H7 (cell line): Measurements from ENCODE around the gene PLXDC1. TPM values are rescaled to one million over a fixed set of nuclear protein-coding genes. Genes with fewer than 3 reads are reported as not detected.

Experiments used
- DNase-seq: peaks from one replicate; pipeline ENCODE4 v3.0.0; 2012
- H3K27me3 ChIP-seq: 2 replicates; pipeline ENCODE4 v1.6.0; 2011; ENCODE audit warnings: mild to moderate bottlenecking, low read length; ENCODE audit not compliant: control insufficient read depth, insufficient read depth
- H3K36me3 ChIP-seq: replicated peaks from 2 replicates; pipeline ENCODE4 v1.5.1; 2011; ENCODE audit warnings: low read length; ENCODE audit not compliant: control insufficient read depth, insufficient read depth
- H3K4me3 ChIP-seq: 2 replicates; pipeline ENCODE4 v1.5.1; 2011; ENCODE audit warnings: low read depth, mild to moderate bottlenecking, control low read depth, low read length, moderate library complexity; ENCODE audit not compliant: insufficient read depth
- total RNA-seq: library from RNA; depleted of rRNA; stranded (reverse); fragments of >200 nt; shearing (Covaris generic); gene quantifications from 2 replicates; pipeline ENCODE4 v1.2.3, GENCODE V29; 2014

PLXDC1 gene
- total RNA-seq, 1 experiment from 2014 or later = 0.38 TPM

DNA sequence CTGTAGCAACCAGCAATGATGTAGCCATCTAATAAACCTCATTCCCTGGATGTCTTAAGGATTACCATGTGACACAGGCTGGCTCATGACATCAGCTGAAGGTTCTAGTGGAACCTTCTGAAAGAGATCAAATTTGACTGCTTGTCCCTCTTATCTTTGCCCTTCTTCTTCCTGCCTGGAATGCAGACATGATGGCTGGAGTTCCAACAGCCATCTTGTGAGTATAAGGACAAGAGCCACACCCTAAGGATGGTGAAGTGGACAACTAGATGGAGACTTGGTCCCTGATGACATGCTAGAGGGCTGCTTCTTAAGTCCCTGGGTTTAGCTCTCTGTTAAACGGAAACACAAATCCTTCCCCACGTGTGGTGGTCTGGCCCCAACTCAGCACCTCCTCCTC, 37.6 kb downstream of the PLXDC1 start:
- H3K27me3 ChIP-seq = no peaks in the 10 kb centered on the region
- no peak overlapping the region for H3K4me3 ChIP-seq
- no peak for DNase-seq
- H3K36me3 ChIP-seq = no peaks in the 10 kb centered on the region

- no peaks in the 10 kb centered on the region for H3K36me3 ChIP-seq
- peak; percentile 77 for DNase-seq
- no peak overlapping the region for H3K4me3 ChIP-seq
- no peaks in the 10 kb centered on the region for H3K27me3 ChIP-seq
These were observed 40.9 kb downstream of the PLXDC1 start for GRCh38 chr17:39110435-39111136.

GRCh38 chr17:39108461-39109375, 42.7 kb downstream of the PLXDC1 start:
- DNase-seq = no peak
- Histone ChIP-seq H3K27me3 (no peaks in the 10 kb centered on the region), H3K36me3 (no peaks in the 10 kb centered on the region), H3K4me3 (no peak overlapping the region)

- Histone ChIP-seq H3K27me3 (no peaks in the 10 kb centered on the region), H3K4me3 (no peak overlapping the region), H3K36me3 (no peaks in the 10 kb centered on the region)
- DNase-seq = peak; percentile 61
These were observed 43.5 kb downstream of the PLXDC1 start for GRCh38 chr17:39107973-39108372.

DNA sequence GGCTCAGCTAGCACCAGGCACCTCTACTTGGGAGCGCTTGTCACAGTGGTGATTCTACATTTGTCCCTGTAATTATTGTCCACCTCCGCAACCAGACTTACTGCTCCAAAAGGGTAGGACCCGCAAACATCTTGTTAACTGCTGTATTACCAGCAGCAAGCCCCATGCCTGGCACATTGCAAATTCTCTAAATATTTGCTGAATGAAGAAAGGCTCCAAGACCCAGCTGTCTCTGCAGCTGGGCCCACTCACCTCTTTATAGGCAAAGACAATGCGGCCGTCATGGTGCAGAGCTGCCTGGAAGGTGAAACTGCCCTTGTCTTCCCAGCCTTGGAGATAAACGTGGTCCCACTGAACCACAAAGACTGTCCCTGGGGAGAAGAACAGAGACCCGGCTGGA, 44.3 kb downstream of the PLXDC1 start:
- H3K27me3 ChIP-seq = no peaks in the 10 kb centered on the region

DNA sequence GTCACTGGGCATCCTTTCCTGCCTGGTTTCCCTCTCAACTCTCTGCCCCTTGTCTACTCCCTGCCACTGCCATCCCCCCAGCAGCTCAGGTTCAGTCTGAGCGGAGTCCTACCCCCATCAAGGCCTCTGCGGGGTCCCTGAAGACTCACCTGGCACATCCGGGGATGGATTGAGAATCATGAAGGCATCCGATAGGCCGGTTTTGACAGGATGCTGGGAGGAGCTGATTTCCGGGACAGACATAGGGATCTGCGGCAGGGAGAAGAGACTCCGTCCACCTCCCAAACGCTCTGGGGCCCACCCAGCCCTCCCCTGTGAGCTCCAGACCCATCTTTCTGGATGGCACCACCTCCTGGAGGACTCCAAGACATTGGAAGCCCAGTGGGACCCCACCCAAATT, 45.7 kb downstream of the PLXDC1 start:
- peak; percentile 61 for DNase-seq
- no peaks in the 10 kb centered on the region for H3K27me3 ChIP-seq
- no peaks in the 10 kb centered on the region for H3K36me3 ChIP-seq
- no peak overlapping the region for H3K4me3 ChIP-seq

More for the DNA sequence above, 44.3 kb downstream of the PLXDC1 start:
- DNase-seq = no peak
- no peaks in the 10 kb centered on the region for H3K36me3 ChIP-seq
- no peak overlapping the region for H3K4me3 ChIP-seq

DNA sequence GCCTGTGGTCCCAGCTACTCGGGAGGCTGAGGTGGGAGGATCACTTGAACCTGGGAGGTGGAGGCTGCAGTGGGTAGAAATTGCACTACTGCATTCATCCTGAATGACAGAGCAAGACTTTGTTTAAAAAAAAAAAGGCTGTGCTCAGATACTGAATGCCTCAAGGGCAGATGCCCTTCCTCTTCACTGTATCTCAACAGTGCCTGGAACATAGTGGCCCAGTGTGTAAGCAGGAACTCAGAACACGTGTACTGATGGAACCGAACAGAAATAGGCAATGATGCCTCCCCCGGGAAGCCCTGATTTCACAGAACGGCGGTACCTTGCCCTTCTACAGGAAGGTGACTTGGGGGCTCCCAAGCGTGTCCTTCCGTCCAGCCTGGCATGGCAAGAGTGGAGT, 46.8 kb downstream of the PLXDC1 start:
- H3K36me3 ChIP-seq = no peaks in the 10 kb centered on the region
- DNase-seq = no peak
- H3K4me3 ChIP-seq = no peak overlapping the region
- H3K27me3 ChIP-seq = no peaks in the 10 kb centered on the region

DNA sequence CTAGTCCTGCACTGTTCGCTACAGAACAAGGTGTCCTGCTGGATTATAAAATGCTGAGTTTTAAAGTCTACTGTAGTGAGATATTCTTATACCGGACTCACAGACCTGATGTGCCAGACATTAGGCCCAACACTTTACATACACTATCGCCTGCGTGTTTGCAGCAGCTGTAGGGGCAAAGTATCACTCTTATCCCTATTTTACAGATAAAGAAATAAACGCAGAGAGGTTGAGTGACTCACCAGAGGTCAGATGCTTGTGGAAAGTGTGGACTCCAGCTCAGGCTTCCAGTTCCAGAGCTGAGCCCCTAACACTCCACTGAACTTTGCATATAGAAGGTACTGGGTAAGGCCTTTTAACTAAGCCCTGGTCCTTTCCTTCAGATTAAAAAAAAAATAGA, 47.4 kb downstream of the PLXDC1 start:
- H3K36me3 ChIP-seq = no peaks in the 10 kb centered on the region
- no peak for DNase-seq
- H3K27me3 ChIP-seq = no peaks in the 10 kb centered on the region
- no peak overlapping the region for H3K4me3 ChIP-seq

DNA sequence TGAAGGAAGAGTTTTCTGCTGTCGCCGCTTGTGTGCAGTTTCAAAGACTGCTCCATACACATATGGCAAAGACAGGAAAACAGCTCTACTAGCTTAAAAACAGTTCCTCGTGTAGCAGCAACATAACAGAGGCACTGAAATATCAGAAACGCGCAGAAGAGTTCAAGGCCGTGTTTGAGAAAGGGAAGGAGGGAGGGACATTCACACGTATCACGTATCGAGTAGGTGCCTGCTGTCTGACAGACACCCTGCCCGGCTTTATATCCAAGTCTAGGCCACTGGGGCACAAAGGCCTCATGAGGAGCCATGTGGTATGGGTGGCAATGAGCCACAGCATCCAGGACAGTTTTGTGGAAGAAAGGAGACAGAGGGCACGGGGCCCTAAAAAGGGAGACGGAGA, 50.3 kb downstream of the PLXDC1 start:
- no peaks in the 10 kb centered on the region for H3K27me3 ChIP-seq
- H3K4me3 ChIP-seq = no peak overlapping the region
- DNase-seq = no peak
- H3K36me3 ChIP-seq = no peaks in the 10 kb centered on the region

GRCh38 chr17:39100530-39100929, 50.9 kb downstream of the PLXDC1 start:
- H3K4me3 ChIP-seq = no peak overlapping the region
- no peaks in the 10 kb centered on the region for H3K27me3 ChIP-seq
- no peaks in the 10 kb centered on the region for H3K36me3 ChIP-seq
- no peak for DNase-seq

DNA sequence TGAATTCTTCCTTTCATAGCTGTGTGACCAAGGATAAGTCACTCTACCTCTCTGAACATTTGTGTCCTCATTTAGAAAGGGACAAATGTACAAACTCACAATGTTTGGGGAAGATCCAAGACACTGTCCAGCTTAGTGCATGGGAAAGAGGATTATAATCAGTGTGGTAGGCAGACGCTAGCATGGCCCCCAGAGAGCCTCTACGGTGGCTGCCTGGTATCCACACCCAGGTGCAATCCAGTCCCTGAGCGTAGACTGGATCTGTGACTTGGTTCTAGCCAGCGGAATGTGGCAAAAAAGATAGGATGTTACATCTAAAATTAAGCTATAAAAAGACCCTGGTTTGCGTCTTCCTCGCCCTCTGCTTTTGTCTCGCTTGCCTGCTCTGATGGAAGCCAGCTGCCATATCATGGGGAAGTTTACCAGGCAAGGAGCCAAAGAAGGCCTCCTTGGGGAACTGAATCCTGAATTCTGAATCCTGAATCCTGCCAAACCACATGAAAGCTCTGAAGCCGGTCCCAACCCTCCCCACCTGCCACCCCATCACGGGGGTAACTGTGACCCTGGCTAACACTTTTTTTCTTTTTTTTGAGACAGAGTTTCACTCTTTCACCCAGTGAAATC, 51.7 kb downstream of the PLXDC1 start:
- Histone ChIP-seq H3K4me3 (no peak overlapping the region), H3K36me3 (no peaks in the 10 kb centered on the region), H3K27me3 (no peaks in the 10 kb centered on the region)
- DNase-seq = no peak

DNA sequence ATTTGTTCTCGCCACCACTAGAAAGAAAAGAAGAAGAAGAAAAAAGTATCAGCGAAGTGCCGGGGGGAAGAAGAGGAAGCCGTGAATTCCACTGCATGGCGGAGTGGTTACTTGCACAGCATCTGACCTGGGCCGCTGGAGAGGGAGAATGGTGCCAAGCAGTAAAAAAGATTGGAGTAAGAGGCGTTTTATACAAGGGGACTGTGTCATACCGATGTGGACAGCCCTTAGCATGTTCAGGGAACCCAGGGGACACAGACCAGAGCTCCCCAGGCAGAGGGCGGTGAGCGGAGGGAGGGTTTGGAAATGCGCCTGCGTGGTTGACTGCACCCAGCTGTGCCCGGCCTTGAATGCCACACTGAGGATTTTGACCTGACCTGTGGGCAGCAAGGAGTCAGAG, 52.8 kb downstream of the PLXDC1 start:
- no peak for DNase-seq
- Histone ChIP-seq H3K4me3 (no peak overlapping the region), H3K27me3 (no peaks in the 10 kb centered on the region), H3K36me3 (no peaks in the 10 kb centered on the region)

DNA sequence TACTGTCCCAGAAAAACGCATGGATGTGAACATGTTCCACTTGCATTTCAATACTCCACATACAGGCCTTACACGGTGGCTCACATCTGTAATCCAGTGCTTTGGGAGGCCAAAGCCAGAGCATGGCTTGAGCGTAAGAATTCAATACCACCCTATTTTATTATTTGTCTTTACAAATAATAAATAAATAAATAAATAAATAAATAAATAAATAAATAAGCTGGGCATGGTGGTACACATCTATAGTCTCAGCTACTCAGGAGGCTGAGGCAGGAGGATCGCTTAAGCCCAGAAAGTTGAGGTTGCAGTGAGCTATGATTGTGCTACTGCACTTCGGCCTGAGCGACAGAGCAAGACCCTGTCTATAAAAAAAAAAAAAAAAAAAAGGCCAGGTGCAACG, 53.9 kb downstream of the PLXDC1 start:
- H3K36me3 ChIP-seq = no peaks in the 10 kb centered on the region
- DNase-seq = no peak
- no peaks in the 10 kb centered on the region for H3K27me3 ChIP-seq
- H3K4me3 ChIP-seq = no peak overlapping the region

DNA sequence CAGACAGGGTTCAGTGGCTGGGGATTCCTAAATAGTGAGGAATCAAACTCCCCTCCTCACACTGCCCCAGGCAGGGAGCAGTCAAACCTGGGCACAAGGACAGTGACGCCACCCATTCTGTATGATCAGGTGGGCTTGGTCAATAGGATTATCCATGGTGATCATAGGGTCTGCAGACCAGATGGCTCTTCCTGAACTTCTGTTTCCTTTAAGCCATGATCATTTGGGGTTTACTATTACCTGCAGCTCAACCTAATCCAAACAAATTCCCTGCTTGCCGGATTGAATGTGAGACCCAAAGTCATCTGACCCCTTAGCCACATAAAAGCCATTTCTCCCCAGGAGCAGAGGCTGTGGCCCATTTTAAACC, 54.3 kb downstream of the PLXDC1 start:
- no peak overlapping the region for H3K4me3 ChIP-seq
- no peaks in the 10 kb centered on the region for H3K36me3 ChIP-seq
- DNase-seq = no peak
- H3K27me3 ChIP-seq = no peaks in the 10 kb centered on the region
